NCI-H1092 treated with DMSO at 0.1 percent for 48 hours (cell line): ENCODE data around the gene ADRA2B.
"Not testable (repeated sequence)": the region's sequence is repeated elsewhere in the genome, so short reads cannot be mapped to it uniquely, and the experiment has no call there.

ENCODE experiments used
- DNase-seq: peaks from one replicate; lab custom pipeline; 2025; lab: John Stamatoyannopoulos, UW

The ADRA2B gene

DNA sequence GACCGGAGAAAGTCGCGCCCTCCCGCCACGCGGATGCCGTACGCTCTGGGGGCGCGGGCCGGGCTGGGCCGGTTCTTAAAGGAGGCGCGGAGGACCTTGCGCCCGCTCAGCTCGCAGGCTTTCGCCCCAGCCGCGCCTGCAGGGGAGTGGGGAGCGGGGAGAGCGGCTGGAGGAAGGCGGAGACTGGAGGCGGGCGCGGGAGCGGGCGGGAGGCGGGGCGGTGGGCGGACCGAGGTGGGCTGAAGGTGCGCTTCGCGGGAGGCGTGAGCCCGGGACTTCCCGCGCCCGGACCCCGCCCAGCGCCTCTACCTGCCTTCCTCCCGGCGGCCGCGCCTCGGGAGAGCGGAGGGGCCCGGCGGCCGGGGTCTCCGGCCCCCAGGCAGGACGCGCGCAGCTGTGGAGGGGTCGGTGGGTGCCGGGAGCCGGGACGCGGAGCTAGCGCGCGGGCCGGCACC lies at the start of gene ADRA2B:
ADRA2B (minus strand) TSS at position 148 of the 455 bp plus-strand sequence. CDS start 422 bp downstream, outside the sequence.
- DNase-seq: no peak

DNA sequence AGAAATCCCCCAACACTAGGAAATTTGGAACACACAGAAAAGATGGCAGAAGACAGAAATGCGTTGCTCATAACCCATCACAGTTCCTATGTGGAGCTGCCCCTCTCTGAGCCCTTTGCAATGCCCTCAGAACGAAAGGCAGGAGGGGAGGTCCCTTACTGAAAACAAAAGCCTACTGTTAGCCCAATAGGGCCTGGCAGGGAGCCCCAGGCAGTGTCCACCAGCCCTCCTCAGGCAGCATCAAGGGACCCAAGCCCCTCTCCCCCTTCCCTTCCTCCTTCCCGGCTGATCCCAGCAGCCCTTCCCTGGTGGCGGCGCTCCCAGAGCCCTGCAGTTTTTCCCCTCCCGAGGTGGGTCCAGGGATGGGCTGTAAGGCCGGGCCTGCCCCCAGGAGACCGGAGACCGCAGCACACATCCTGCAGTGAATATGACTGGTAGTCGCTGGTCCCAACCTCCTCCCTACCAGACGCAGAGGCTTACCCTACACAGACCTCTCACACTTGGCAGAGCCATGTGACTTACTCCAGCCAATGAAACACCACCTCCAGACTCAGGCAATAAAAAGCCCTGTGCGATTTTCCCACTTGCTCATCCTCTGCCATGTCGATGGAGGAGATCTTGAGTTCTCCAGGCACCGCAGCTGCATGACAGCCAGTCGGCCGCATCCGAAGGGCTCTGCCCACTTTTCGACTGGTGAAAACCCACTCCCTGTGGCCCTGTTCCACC lies 48.3 kb upstream of the ADRA2B start:
- DNase-seq: no peak

DNA sequence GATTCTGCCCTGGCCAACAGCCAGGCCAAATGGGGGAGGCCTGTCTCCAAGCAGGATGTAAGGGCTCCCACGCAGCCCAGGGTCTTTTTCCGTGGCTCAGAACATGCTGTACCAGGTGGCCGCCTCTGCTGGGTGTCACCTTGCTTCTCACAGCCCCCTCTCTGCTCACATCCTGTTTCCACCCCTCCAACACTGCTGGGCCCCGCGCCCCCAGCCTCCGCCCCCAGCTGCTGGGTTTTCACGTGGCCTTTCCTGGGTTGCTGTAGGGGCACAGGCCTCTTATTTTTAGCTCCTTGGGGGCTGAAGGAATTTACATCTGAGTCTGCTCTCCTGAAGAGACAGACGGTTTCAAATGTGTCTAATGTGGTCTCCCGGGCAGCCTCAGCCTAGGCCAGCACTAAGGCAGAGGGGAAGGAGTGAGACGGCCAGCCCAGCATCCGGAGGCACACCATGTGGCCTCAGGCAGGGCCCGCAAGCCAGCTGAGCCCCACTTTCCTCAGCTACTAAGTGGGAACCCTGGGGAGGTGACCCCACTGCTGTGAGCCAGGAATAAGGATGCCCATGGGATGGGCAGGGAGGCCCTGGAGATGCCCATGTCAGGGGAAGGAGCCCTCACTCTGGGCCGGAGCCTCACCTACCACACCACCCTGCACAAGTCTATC lies 47.5 kb upstream of the ADRA2B start:
- DNase-seq: no peak

DNA sequence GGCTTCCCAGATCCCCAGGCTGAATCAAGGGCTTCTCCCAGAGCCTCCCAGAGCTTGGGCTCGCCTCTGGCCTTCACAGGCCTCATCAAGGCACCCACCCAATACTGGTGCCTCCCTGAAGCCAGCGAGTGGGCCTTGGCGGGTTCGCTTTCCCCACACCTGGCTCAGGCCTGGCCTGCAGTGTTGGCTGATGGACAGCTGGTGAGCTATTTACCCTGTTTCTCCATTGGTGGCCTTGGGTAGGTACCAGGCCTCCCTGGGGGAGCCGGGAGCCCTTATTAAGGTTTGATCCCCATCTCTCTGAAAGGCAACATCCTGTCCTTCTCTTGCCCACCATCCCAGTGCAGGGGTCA lies 47.0 kb upstream of the ADRA2B start:
- no peak for DNase-seq

DNA sequence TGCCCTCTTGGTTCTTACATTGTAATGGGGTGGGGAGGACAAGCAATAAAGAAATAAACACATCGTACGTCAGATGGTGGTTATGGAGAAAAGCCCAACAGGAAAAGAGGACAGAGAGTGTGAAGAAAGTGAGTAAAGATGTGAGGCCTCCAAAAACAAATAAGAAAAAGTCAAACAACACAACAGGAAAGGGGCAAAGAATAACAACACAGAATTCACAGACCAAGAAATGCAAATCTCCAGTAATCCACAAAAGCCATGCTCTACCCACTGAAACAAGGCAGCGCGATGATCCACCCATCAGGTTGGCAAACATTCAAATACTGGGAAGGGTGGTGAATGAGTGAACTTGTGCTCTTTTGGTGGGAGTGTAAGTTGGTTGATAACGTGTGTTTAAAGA lies 45.5 kb upstream of the ADRA2B start:
- DNase-seq: no peak

DNA sequence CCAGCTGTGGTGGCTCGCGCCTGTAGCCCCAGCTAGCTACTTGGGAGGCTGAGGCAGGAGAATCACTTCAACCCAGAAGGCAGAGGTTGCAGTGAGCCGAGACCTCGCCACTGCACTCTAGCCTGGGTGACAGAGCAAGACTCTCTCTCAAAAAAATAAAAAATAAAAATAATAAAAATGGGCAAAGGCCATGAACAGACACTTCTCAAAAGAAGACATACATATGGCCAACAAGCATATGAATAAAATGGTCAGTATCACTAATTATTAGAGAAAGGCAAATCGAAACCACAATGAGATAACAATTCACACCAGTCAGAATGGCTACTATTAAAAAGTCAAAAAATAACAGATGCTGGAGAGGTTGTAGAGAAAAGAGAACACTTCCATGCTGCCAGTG lies 44.0 kb upstream of the ADRA2B start:
- not testable (repeated sequence) for DNase-seq

DNA sequence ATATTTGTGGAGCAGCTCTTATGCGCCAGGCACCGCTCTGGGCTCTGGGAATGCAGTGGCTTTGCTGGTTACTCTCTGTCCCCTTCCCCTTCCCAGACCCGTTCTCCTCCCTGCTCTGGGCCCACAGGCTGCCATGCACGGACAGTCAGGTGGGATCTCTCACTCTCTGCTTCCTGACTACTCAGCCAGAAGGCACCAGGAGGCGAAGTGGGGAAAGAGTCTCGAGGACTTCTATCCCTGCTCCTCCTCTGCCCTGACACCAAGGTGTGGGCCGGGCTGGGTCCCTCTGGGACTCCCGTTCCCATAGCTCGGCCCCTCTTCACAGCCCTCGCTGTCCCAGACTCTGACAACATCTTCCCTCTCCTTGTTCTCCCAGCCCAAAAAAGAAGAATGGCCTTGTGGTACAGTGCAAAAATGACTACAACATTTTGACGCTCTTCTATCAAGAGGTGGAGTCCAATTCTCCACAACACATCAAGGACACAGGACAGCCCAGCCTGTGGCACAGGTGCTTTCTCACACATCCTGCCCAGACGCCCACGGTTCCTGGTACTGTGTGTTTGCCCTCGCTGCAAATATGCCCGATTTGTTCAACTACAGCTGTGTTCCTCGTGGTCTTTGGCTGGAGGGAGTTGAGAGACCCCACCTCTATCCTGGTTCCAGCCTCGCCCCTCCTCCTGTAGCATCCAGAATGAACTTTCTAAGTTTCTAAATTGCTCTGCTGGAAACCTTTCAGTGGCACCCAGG lies 42.9 kb upstream of the ADRA2B start:
- DNase-seq: no peak

DNA sequence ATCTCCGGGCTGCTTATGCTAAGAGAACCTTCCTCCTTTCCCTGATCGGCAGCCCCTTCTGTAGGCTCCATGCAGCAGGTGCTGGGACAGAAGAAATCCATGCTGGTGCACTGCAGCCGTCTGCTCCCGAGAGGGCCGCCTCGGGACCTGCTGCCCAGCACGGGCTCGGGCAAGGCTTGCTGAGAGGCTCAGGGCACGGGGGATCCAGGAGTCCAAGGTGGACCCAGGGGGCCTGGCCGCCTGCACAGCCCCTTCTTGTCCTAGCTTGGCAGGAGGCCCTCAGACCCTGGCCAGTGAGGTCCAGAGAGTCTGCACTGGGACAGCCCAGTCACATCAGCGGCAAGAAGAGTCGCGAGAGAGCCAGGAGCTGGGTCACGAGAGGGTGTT lies 42.2 kb upstream of the ADRA2B start:
- no peak for DNase-seq

DNA sequence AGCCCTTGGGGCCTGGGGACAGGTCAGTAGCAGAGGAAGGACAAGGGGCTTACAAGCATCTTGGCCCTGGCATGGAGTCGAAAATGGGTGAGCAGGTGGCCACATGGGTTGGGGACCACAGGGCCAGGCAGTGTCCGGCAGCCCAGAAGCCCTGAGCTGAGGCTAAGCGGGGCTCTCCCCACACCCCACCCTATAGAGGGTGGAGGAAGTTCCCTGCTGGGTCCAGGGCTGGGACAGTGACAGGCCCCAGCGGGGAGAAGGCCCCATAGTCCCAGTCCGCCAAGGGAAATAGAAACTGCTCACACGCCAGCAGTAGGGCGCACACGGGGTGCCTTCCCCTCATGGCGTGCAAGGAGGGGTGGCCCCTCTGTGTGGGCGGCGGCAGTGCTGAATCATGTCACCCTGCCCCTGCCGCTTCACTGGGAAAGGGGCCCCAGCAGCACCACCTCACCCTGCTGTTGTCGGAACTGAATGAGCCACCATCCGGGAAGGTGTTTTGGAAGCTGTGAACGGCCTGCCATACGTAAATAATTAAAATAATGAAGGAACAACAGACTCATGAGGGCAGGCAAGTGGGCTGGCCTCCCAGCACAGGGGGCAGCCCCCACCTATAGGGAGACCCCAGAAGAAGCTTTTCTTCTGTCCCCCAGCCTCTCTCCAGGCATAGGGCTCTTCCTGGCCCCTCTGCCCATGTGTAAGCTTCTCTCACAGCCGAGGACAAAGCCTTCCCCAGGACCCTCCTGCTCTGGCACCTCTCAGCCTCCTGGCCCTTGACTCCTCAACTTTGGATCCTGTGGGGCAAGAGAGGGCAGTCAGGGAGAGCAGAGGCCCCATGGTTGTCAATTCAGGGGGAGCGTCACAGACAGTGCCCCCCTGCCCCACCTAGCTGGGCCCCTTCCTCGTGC lies 41.5 kb upstream of the ADRA2B start:
- no peak for DNase-seq

DNA sequence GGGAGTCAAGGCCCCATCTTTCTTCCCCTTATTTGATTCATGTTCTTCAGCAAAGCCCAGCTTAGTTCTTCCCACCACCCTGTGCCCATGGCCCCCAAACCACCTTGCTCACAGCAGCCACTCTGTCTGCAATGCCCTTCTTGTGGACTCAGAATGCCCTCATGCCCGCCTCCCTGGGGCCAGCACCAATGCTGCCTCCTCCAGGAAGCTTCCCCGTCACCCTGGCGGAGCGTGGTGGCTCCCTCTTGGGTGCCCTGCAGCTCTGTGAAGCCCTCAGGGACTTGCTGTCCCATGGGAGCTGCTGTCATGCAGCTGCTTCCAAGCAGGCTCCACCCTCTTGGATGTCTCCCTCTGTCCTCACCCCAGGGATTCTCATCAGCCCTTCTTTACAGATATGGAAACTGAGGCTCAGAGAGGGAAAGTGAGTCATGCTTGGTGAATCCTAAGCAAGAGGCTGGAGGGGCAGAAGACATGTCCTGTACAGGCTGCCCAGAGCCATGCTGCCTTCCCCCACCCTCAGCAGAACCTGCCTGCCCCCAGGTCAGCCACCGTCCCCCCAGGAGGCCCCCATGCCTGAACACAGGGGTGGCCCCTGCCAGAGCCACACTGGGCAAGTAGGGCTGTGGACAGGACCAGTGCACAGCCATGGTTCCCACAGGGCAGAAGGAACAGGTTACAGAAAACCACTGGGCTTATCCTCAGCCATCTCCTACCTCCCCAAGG lies 40.7 kb upstream of the ADRA2B start:
- DNase-seq: no peak

DNA sequence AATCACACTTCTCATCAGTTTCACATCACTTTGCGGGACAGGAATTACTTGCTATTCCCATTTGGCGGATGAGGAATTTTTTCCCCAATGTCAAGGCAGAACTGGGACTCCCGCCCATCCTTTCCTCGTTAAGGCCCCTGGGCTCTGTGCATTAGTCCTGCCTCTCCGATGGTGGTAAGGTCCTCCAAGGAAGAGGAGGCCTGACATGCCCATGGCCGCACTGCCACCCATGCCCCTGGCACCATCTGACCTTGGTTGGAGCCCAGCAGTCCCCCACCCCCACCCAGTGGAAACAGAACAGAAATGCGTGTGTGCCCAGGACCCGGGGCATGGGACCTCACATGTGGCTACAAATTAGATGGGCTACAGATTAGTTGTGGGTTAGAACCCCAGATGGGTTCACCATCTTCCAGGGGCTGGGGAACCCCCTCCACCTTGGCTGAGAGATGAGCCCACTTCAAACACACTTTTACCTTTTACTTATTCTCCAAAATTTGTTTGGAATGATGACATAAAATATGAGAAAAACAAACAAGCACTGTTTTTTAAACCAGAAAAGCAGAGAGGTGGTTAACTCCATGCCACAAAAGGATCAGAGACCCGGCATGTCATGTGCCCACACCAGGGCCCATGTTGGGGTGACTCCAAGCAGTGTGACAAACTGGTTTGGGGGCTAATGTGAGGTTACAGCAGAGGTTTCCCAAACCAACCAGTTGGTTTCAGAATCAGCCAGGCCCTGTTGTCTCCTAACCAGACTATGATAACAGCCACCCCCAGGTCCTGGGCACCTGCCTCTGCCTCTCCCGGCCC lies 39.8 kb upstream of the ADRA2B start:
- DNase-seq: no peak

DNA sequence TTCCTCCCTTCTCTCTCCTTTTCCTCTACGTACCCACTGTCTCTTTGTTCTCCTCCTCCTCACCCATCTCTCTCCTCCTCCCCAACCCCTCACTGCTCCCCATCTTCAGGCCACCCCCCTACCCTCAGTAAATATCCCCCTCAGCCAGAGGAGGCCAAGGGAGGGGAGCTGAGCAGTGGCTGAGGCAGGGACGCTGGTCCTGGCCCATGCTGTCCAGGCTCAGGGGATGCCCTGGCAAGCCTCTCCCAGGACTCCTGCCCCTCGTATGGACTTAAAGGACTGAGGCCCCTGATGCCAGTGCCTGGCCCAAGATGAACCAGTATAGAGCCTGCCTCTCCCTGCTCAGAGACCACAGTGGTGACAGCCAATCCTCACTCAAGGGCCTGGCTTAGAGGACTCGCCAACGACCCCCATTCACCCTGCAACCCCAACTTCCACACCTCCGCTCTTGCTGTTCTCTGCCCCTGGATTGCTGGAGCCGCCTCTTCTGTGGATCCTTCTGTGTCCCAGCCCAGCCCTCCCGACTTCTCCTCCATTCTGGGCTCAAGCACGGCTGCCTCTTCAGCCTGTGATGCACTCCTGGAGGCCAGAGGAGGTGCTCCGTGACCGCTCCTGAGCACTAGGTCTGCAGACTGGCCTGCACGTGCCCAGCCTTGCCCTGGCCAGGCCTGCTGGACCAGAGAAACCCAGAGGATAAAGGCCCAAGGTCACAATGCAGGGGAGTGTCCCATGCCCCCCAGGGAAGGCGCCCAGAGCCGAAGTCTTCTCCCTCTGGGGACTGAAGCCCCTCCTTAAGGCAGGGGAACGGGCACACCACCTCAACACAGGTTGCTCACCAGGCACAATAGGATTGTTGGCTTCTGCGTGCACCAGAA lies 38.4 kb upstream of the ADRA2B start:
- DNase-seq: no peak

DNA sequence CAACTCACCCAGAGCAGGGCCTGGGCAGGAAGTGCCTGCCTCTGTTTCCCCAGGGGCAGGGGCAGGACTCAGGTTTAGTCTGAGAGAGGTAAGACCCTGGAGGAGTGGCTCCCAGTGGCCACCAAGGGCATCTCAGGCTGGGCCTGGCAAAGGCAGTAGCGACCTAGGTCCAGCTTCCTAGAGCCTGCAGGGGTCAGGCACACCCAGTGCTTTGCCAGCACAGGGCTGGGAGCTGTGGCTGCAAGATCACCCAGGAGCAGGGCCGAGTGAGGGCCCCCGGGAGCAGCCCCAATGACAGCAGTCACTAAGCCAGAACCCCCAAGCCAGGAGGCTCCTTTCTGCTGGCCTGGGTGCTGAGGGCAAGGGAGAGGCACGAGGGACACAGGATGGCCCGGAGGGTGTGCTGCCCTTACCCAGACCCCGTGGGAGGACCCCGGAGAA lies 37.6 kb upstream of the ADRA2B start:
- no peak for DNase-seq

DNA sequence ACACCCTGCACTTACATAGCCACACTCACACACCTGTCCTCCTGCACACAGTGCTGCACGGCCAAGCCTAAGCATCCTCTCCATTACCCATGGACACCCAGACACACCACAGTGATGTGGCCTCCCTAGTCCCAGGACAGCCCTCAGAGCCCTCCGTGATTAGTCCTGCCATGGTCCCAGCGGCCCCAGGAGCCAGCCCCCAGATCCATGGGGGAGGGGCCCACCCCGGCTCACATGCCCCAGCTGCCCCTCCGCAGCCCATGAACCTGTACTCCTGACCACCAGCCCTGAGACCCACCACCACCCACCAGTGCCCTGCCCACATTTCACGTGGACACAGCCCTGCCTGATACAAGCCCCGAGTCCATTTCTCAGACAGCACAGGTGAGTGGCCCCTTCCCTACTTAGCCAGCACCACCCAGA lies 36.9 kb upstream of the ADRA2B start:
- DNase-seq: no peak

DNA sequence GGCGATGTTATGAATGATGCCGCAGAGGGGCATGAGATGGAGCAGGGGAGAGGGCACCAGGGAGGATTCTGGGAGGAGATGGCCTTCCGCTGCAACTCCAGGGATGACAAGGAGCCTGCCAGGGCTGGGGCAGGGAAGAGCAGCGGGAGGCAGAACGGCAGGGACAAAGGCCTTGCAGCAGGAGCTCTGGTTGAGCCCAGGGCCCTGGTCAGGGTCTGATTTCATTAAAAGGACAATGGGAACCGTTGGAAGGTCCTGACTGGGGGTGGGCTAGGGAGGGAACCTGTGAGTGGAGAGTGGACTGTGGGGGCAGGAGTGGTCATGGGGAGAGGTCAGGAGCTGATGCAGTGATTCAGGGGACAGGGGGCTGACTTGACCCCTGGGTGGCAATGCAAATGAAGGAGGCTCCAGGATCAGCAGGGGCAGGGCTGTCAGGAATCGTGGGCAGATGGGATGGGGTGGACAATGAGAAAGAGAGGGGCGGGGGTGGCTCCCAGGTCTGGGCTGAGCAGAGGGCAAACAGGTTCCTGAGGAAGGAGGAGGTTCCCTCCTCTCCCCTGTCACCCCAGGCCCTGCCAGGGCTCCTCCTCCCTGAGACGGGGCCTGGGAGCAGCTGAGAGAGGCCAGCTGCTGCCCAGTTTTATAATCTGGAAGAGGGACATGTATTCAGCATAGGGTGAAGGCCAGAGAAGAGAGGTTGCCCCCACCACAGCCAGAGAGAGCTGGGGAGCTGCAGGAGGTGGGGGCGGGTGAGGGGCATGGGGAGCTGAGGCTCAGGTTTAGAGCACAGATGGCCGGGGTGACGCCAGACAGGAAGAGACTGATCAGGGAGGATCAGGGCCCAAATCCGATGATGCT lies 36.2 kb upstream of the ADRA2B start:
- DNase-seq: no peak

DNA sequence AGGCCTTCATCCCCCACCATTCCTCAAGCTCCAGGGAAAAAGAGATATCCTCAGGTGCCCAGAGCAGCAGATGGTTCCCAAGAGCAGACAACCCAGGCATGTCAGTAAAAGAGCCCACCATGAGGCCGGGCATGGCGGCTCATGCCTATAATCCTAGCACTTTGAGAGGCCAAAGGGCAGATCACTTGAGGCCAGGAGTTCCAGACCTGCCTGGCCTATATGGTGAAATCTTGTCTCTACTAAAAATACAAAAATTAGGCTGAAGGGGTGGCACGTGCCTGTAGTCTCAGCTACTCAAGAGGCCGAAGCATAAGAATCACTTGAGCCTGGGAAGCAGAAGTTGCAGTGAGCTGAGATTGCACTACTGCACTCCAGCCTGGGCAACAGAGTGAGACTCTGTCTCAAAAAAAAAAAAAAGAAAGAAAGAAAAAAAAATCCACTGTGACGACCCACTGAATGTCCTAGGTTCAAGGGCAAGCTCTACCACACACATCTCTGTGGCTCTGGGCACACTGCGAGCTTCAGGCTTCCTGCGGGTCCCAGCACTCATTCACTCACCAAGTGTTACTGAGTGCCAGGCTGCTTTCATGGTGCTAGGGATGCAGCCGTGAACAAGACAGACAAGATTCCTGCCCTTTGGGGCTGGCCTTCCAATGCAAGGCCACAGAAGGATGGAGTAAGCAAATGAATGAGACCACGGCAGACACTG lies 35.4 kb upstream of the ADRA2B start:
- DNase-seq: no peak

DNA sequence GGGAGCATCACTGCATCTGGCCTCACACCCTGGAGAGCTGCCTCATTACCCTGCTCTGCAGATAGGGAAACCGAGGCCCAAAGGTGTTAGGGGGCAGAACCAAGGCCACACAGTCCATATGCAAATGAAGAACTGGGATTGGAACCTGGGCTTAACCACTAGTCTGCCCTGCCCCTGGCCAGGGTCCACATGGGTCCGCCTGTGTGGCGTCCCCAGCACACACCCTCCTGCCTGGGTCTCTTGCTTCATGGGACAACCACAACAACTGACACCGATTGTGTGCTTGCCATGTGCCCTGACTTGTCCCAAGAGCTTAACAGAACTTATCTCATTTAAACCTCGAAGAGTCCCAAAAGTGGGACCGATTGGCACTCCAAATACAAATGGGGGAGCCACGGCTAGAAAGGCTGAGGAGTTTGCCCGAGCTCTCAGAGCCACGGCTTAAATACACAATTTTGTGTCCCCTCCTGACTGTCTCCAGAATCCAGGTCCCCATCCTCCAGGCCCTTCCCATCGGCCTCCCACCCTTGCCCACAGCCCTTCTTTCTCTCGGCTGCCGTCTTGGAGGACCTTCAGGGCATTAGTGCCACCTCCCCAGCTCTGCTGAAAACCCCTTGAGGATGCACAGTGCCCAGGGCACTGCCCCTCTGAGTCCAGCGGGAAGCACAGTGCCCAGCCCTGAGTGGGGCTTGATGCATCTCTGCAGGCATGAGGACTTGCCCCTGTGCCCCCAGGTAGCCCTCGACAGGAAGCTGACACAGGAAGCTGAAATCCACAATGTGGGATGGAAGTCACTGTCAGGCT lies 34.6 kb upstream of the ADRA2B start:
- DNase-seq: no peak
